ENCODE measurements around the gene MBP.

Gene MBP

GRCh38 chr18:77043541-77044280 lies 88.9 kb downstream of the MBP start:
- DNase-seq (ENCODE audit: low read depth in 1 of 2, low spot score in 1 of 2), result no peak
- no peak for TF ChIP-seq JUND (IDR thresholded peaks at IDR 0.05; ENCODE audit: low read depth)
- in situ Hi-C loops (cut with HindIII; ENCODE audit: low pct_unique_long_range_greater_than_20kb, low sequenced_read_pairs), result no loop called here

GRCh38 chr18:77042583-77042982 lies 90.0 kb downstream of the MBP start:
- DNase-seq (ENCODE audit: low read depth in 1 of 2, low spot score in 1 of 2), result no peak
- in situ Hi-C loops (cut with HindIII; ENCODE audit: low pct_unique_long_range_greater_than_20kb, low sequenced_read_pairs), result no loop called here
- no peak for TF ChIP-seq JUND (IDR thresholded peaks at IDR 0.05; ENCODE audit: low read depth)

DNA sequence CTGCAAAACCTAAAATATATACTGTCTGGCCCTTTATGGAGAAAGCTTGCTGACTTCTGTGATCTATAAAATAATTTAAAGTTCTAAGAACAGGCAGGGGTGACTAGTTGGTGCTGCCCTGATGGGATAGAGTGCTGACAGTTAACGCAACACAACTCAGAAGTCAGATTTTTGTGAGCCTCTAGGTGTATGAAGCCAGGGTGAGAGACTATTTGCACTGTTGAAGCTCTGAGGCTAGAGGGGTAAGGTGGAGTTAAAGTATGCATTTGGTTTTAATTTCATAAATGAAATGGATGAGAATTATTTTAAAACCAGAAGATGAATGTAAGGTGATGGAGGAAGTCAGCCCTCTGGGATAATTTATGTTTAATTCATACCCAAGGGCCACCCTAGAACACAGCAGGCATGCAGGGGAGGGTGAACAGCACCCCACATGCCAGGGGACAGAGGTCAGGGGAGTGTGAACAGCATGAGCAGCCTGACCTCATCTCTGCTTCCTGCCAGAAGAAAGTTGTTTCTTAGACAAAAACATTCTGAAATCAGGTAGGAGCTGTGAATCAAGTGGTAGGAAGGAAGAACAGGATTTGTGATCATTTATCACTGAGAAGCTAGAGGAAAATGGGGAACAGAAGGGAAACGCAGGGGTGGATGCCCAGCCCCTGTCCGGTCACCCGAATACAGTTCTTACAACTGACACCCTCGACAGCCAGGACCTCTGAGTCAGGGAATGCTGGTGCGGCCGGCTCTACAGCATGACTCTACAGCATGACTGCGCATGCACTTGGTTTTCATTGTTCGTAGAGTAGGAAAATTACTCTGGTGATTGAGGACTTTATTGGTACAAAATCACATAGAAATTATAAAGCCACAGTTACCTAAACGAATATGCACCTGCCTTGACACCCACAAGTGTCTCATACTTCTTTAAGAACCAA lies 93.1 kb downstream of the MBP start:
- DNase-seq (ENCODE audit: low read depth in 1 of 2, low spot score in 1 of 2), result no peak
- no peak for TF ChIP-seq JUND (IDR thresholded peaks at IDR 0.05; ENCODE audit: low read depth)
- in situ Hi-C loops (cut with HindIII; ENCODE audit: low pct_unique_long_range_greater_than_20kb, low sequenced_read_pairs), result no loop called here

DNA sequence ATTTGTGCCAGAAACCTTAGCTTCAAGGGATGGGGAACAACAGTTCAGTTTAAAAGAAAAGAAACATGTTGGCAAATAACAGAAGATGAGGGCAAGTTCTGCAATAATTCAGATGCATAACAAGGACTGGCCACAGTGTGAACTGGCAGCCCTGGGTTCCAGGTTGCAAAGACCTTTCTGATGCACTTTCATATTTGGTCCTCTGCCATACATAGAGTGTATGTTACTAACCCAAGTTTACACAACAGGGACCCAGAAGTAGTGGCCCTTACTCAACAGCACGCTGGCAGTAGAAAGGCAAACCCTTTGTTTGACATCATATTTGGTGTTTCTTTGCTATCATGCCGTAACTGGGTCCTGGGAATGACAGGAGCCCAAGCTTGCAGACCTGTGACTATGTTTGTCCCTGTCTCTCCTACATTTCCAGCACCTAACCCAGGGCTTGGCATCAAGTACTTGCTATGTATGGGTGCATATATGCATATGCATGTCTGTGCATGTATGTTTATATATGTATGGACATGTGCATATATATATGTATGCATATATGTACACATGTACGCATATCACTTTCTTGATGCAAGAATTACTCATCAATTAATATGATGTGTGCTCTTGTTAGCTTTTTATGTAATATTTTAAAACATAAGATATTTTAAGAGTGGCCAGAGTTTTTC lies 94.3 kb downstream of the MBP start:
- no peak for TF ChIP-seq JUND (IDR thresholded peaks at IDR 0.05; ENCODE audit: low read depth)
- no peak for DNase-seq (ENCODE audit: low read depth in 1 of 2, low spot score in 1 of 2)
- in situ Hi-C loops (cut with HindIII; ENCODE audit: low pct_unique_long_range_greater_than_20kb, low sequenced_read_pairs), result no loop called here

GRCh38 chr18:77037567-77037966 lies 95.0 kb downstream of the MBP start:
- in situ Hi-C loops (cut with HindIII; ENCODE audit: low pct_unique_long_range_greater_than_20kb, low sequenced_read_pairs), result no loop called here
- TF ChIP-seq JUND (IDR thresholded peaks at IDR 0.05; ENCODE audit: low read depth), result no peak
- no peak for DNase-seq (ENCODE audit: low read depth in 1 of 2, low spot score in 1 of 2)

DNA sequence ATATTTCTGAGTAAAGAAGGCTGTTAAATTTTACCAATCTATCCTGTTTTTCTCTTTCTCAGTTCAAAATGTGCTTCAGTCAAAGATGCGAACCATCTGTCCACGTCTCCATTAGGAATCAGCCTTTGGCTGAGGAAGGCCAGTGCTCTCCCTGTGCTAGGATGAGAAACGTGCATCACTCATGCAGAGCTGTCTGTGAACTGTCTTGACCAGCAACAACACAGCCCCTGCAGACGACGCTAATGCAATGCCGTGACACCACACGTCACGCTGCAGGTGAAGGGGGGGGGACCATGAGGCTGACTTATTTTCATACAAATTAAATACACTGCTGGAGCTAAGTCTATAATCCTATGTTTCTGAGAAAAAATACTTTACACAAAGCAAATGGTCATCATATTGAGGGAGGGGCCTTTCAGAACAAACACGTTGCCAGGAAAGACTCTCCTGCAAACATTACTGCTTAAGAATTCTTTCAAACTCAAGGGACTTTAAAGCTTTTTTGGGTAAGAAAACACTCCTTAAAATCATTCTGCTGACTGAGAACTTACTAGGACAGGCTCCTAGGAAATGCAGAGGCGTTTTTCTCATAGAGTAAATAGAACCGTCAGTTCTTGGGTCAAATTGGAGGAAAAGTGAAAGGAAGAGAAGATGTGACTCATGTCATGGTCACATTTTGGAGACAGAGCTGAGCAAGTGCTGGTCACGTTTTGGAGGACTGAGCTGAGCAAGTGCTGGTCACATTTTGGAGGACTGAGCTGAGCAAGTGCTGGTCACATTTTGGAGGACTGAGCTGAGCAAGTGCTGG lies 97.0 kb downstream of the MBP start:
- in situ Hi-C loops (cut with HindIII; ENCODE audit: low pct_unique_long_range_greater_than_20kb, low sequenced_read_pairs), result no loop called here
- no peak for DNase-seq (ENCODE audit: low read depth in 1 of 2, low spot score in 1 of 2)
- TF ChIP-seq JUND (IDR thresholded peaks at IDR 0.05; ENCODE audit: low read depth), result no peak

GRCh38 chr18:77033575-77033974 lies 99.0 kb downstream of the MBP start:
- in situ Hi-C loops (cut with HindIII; ENCODE audit: low pct_unique_long_range_greater_than_20kb, low sequenced_read_pairs), result no loop called here
- TF ChIP-seq JUND (IDR thresholded peaks at IDR 0.05; ENCODE audit: low read depth), result no peak

DNA sequence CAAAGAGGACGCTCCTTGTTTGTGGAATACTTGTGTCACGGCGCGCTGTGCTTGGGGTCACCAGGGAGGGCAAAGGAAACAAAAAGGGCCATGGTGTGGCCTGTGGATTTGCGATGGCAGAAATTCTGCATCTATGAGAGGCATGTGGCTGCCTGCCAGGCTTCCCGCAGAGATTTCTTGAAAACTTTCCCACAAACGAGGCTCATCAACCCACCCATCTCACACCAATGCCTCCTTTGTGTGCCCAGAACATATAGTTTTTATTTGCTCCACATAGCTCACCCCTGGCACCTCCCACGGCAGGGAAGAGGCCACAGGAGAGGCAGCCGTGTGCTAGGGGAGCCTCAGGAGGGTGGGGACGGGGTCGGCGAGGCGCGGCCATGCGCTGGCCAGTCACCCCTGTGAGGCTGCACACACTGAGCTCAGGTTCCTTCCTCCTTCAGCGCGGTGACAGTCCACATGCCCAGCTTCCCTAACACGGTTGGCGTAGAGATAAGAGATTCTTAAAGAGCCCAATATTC lies 100.3 kb downstream of the MBP start:
- in situ Hi-C loops (cut with HindIII; ENCODE audit: low pct_unique_long_range_greater_than_20kb, low sequenced_read_pairs), result no loop called here
- no peak for TF ChIP-seq JUND (IDR thresholded peaks at IDR 0.05; ENCODE audit: low read depth)
- no peak for DNase-seq (ENCODE audit: low read depth in 1 of 2, low spot score in 1 of 2)

More at GRCh38 chr18:77033575-77033974, 99.0 kb downstream of the MBP start:
- no peak for DNase-seq (ENCODE audit: low read depth in 1 of 2, low spot score in 1 of 2)

DNA sequence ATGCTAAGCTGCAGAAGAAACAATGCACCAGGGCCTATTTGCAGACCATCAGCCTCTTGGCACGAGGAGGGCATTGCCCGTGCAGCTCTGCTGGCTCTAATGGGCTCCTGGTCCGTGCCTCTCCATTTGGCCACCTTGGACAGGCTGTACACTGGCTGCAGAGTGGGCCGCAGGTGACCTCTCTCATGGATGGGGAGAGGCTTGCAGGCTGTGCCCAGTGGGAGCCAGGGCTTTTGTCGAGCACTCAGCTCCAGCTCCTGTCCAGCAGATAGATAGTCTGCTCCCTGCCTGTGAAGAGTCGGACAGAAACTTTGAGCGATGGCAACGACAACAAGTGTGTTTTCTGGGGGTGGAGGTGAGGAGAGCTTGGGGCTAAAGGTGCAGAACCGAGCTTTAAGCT lies 100.9 kb downstream of the MBP start:
- in situ Hi-C loops (cut with HindIII; ENCODE audit: low pct_unique_long_range_greater_than_20kb, low sequenced_read_pairs), result no loop called here
- TF ChIP-seq JUND (IDR thresholded peaks at IDR 0.05; ENCODE audit: low read depth), result no peak
- no peak for DNase-seq (ENCODE audit: low read depth in 1 of 2, low spot score in 1 of 2)

DNA sequence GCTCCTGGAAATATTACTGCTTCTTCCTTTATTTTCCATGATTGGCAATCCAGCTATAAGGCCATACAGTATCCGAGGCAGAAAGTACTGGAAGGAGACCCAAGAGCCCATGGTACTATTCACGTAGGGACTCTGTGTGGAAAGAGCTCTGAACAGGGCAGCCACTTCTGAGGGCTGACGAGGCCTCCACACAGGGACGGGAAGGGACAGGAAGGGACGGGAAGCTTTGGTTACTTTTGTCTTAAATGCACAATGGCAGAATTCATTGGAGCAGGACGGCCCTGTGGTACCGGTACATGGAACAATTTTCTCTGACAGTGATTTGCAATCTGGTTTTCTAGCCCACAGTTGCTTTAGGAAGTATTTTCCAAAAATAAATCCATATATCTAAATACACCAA lies 102.4 kb downstream of the MBP start:
- in situ Hi-C loops (cut with HindIII; ENCODE audit: low pct_unique_long_range_greater_than_20kb, low sequenced_read_pairs), result no loop called here
- DNase-seq (ENCODE audit: low read depth in 1 of 2, low spot score in 1 of 2), result no peak
- no peak for TF ChIP-seq JUND (IDR thresholded peaks at IDR 0.05; ENCODE audit: low read depth)

DNA sequence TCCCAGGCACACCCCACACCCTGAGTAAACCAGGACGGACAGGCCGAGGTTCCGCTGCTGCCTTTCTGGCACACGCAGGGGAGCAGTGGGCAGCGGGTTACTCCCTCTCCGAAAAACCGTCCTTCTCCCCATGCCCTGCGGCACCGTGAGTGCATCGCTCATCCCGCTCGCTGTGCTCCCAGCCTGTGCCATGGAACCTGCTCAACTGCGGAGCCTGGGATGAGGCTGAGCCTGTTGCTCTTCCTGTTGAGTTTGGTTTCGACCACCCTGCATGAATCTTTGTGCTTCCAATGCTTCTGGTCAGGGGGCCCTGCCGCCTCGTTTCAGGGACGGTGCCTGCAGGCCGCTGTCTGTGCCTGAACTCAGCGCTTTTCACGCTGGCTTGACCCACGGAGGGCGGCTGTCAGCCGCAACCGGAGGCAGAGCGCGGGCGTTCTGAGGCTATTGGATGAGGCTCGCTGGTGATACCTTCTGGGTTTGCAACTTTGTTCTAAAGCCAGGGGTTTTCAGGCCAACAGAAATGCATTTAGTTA lies 106.7 kb downstream of the MBP start:
- no peak for TF ChIP-seq JUND (IDR thresholded peaks at IDR 0.05; ENCODE audit: low read depth)
- DNase-seq (ENCODE audit: low read depth in 1 of 2, low spot score in 1 of 2), result no peak
- in situ Hi-C loops (cut with HindIII; ENCODE audit: low pct_unique_long_range_greater_than_20kb, low sequenced_read_pairs), result no loop called here

- DNase-seq (ENCODE audit: low read depth in 1 of 2, low spot score in 1 of 2), result no peak
- in situ Hi-C loops (cut with HindIII; ENCODE audit: low pct_unique_long_range_greater_than_20kb, low sequenced_read_pairs), result no loop called here
- TF ChIP-seq JUND (IDR thresholded peaks at IDR 0.05; ENCODE audit: low read depth), result no peak
These were observed 107.5 kb downstream of the MBP start for GRCh38 chr18:77025123-77025522.
